ENCODE results near the gene LMO3. TPM values are rescaled to one million over a fixed set of nuclear protein-coding genes. Genes with fewer than 3 reads are reported as not detected.

LMO3 gene
- total RNA-seq, 2 donors from 2014 or later, result 45.4 to 49.5 TPM

- TF ChIP-seq CTCF (IDR thresholded peaks at IDR 0.05), result no peak
- ATAC-seq (ENCODE audit: insufficient number of reproducible peaks, low FRiP score, low read depth) (no peak), DNase-seq (ENCODE audit: low spot score) (no peak)
- Histone ChIP-seq H3K36me3 (no peaks in the 10 kb centered on the region), H3K4me3 (peak overlapping the region; percentile 79), H3K4me1 (ENCODE audit: control insufficient read depth in 1 of 2, low read depth in 2 of 2) (peaks cover 6 to 18% of the 10 kb centered on the region in 2 donors), H3K9me3 (no peaks in the 10 kb centered on the region), H3K27ac (peak overlapping the region in 1 of 2 donors; percentile 61), H3K27me3 (replicated peaks; ENCODE audit: insufficient read depth) (no peaks in the 10 kb centered on the region)
These were observed 2.6 kb downstream of the LMO3 start for GRCh38 chr12:16603260-16603915.

GRCh38 chr12:16602412-16602811 lies 3.5 kb downstream of the LMO3 start:
- no peak for TF ChIP-seq CTCF (IDR thresholded peaks at IDR 0.05)
- Histone ChIP-seq H3K27ac (peak overlapping the region in 1 of 2 donors; percentile 61), H3K4me1 (ENCODE audit: control insufficient read depth in 1 of 2, low read depth in 2 of 2) (peaks cover 6 to 9% of the 10 kb centered on the region in 2 donors), H3K36me3 (no peaks in the 10 kb centered on the region), H3K4me3 (peak overlapping the region; percentile 79), H3K27me3 (replicated peaks; ENCODE audit: insufficient read depth) (no peaks in the 10 kb centered on the region), H3K9me3 (no peaks in the 10 kb centered on the region)
- DNase-seq (ENCODE audit: low spot score), result no peak
- no peak for ATAC-seq (ENCODE audit: insufficient number of reproducible peaks, low FRiP score, low read depth)

GRCh38 chr12:16600525-16600924 lies 5.4 kb downstream of the LMO3 start:
- DNase-seq (ENCODE audit: low spot score) (no peak), ATAC-seq (ENCODE audit: insufficient number of reproducible peaks, low FRiP score, low read depth) (no peak)
- Histone ChIP-seq H3K27ac (peak overlapping the region; percentile 10 to 34), H3K4me3 (peak overlapping the region; percentile 14), H3K4me1 (ENCODE audit: control insufficient read depth in 1 of 2, low read depth in 2 of 2) (peaks cover 6 to 9% of the 10 kb centered on the region in 2 donors), H3K36me3 (no peaks in the 10 kb centered on the region), H3K27me3 (replicated peaks; ENCODE audit: insufficient read depth) (no peaks in the 10 kb centered on the region), H3K9me3 (no peaks in the 10 kb centered on the region)
- TF ChIP-seq CTCF (IDR thresholded peaks at IDR 0.05), result no peak

- peak overlapping the region in 1 of 2 donors; percentile 41 for H3K27ac ChIP-seq
- no peaks in the 10 kb centered on the region for H3K36me3 ChIP-seq
- no peaks in the 10 kb centered on the region for H3K9me3 ChIP-seq
- DNase-seq (ENCODE audit: low spot score), result no peak
- H3K4me1 ChIP-seq (ENCODE audit: control insufficient read depth in 1 of 2, low read depth in 2 of 2), result peaks cover 6 to 15% of the 10 kb centered on the region in 2 donors
- no peak for TF ChIP-seq CTCF (IDR thresholded peaks at IDR 0.05)
- ATAC-seq (ENCODE audit: insufficient number of reproducible peaks, low FRiP score, low read depth), result no peak
- H3K4me3 ChIP-seq, result peak overlapping the region; percentile 3
- H3K27me3 ChIP-seq (replicated peaks; ENCODE audit: insufficient read depth), result no peaks in the 10 kb centered on the region
These were observed 6.9 kb downstream of the LMO3 start for GRCh38 chr12:16599081-16599480.

GRCh38 chr12:16594797-16595196 lies 11.2 kb downstream of the LMO3 start:
- H3K4me1 ChIP-seq (ENCODE audit: control insufficient read depth in 1 of 2, low read depth in 2 of 2), result peaks cover 0 to 15% of the 10 kb centered on the region in 2 donors
- no peak for TF ChIP-seq CTCF (IDR thresholded peaks at IDR 0.05)
- H3K9me3 ChIP-seq, result no peaks in the 10 kb centered on the region
- ATAC-seq (ENCODE audit: insufficient number of reproducible peaks, low FRiP score, low read depth) (no peak), DNase-seq (ENCODE audit: low spot score) (no peak)
- no peak overlapping the region for H3K4me3 ChIP-seq
- no peaks in the 10 kb centered on the region for H3K27me3 ChIP-seq (replicated peaks; ENCODE audit: insufficient read depth)
- no peaks in the 10 kb centered on the region for H3K36me3 ChIP-seq
- H3K27ac ChIP-seq, result peak overlapping the region in 1 of 2 donors; percentile 44
